NCI-H2171 (cell line): ENCODE data around the gene IST1.

Experiments
- DNase-seq: peaks from one replicate; lab custom pipeline; 2025; lab: John Stamatoyannopoulos, UW

The IST1 gene

DNA sequence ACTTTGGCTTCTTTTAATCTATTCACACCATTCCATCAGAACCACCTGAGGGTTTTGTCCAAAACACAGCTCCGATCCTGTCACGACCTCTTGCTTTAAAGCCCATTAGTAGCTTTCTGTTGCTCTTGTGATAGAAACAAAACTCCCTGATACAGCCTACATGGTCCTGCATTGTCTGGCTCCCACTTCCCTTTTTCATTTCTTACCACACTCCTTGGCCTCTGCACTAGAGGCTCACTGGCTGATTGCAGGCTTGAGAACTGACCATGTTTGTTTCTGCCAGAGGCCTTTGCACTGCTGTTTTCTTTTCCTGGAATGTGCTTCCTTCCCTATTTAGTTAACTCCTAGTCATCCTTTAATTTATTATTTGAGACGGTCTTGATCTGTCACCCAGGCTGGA lies 23.7 kb downstream of the IST1 start:
- no peak for DNase-seq

DNA sequence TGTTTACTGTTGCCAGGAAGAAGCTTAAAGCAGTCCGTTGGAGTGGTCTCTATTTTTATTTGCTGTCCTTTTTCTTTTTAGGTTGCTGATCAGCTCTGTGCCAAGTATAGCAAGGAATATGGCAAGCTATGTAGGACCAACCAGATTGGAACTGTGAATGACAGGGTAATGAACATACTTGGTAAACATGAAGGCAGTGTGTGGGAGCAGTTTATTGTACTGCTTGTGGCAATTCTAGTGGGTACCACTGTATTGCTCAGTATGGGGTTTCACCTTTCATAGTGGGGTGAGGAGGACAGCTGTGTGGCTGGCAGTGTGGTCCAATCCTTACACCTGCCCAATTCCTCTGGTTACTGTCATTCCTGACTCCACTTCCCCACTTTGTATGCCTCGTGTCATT lies 25.3 kb downstream of the IST1 start:
- DNase-seq = no peak

DNA sequence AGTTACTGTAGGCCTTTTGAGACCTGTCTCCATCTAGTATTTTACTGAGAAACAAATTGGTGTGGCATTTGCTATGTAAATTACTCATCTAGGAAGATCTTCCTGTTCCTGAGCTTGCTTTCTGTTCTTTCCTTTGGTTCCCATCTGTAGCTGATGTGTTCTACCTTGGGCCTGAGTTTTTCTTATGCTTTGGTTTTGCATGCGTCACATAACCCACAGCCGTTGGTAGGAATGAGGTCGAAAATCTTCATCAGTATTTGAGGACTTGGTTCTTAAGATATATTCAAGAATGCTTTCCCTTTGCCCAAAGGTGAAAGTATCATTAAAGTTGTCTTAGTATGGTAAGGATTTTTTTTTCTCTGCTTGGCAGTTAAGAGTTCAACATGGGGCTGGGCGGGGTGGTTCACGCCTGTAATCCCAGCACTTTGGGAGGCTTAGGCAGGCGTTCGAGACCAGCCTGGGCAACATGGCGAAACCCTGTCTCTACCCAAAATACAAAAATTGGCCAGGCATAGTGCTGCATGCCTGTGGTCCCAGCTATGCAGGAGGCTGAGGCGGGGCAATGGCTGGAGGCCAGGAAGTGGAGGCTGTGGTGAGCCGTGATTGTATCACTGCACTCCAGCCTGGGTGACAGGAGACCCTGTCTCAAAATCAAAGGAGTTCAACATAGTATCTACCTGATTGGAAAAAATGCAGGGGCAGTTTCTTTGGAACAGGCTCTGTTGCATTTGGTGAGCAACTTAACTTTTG lies 28.8 kb downstream of the IST1 start:
- no peak for DNase-seq

DNA sequence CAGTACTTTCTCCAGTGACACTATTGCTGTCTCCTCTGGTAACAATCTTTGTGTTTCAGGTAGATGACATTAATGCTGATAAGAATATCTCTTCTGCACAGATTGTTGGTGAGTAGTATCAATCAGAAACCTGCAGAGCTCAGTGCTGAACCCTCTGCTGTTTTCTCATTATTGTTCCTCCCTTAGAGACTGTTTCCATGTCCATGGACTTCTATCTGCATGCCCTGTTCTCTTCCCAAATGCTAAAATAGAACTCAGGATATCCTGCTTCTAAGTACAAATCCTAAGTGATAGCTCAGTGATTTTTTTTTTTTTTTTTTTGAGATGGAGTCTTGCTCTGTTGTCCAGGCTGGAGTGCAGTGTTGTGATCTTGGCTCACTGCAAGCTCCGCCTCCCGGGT lies 29.4 kb downstream of the IST1 start:
- DNase-seq = no peak

DNA sequence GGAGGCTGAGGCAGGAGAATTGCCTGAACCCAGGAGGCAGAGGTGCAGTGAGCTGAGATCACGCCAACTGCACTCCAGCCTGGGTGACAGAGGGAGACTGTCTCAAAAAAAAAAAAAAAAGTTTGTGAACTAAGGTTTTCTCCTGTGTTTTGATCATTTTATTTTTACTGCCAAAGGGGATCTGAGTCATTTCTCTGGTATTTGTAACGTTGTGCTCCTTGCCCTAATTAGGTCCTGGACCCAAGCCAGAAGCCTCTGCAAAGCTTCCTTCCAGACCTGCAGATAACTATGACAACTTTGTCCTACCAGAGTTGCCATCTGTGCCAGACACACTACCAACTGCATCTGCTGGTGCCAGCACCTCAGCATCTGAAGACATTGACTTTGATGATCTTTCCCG lies 32.1 kb downstream of the IST1 start:
- peak; percentile 42 for DNase-seq

DNA sequence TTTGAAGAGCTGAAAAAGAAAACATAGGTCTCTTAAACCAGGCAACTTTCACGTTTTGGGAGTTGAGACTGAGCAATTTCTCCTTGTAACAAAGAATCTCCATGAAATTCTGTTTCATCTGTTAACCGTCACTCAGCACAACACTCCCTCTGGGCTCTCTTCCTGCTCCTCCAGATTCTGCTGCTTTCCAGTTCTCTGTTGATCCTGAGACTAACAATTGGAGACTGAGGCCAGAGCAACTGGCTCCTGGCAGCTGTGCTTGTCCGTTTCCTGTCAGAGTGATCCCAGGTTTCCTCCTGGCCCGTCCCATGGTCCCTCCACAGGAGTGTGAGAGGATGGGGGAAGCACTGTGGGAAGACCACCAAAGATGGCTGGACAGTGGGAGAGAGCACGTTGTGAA lies 32.5 kb downstream of the IST1 start:
- no peak for DNase-seq

DNA sequence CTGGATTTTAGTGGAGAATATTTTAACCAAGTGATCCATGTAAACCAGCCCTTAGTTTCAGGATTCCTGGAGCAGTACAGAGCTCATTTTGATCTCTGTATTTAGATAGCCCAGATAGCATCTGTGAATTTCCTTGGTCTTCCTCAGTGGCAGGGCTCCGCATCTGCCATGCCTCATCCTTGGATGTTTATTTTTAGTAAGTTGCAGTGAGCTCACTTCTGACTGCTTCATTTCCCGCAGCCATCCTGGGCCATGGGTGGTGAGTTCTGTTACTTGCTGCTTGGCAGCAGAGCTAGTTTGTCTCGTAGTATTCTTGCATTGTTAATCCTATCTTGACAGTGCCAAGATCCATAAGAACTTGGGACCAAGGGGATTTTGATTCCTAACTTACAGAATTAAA lies 33.7 kb downstream of the IST1 start:
- DNase-seq = no peak

DNA sequence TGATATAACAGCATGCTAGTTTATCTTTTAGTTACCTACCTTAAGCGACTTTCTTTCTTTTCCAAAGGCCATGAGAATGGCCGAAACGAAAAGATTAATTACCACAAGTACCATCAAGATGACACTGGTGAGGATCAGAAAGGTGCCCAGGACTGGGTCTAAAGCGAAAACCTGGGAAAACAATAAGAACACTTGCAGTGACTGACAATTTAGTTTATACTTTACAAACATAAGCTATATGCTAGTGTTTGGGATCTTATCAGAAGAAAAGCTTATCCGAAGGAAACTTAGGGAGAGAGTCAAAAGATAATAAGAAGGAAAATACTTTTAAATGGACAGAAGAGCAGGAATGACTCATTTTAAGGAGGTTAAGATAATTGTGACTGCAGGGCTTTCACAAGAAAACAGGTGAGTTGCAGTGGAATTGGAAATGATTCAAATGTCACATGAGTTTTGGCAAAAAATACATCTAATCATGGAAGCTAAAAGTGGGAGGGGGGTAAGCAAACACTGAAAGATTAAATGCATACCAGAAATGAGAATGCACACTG lies 34.8 kb downstream of the IST1 start:
- DNase-seq = no peak

DNA sequence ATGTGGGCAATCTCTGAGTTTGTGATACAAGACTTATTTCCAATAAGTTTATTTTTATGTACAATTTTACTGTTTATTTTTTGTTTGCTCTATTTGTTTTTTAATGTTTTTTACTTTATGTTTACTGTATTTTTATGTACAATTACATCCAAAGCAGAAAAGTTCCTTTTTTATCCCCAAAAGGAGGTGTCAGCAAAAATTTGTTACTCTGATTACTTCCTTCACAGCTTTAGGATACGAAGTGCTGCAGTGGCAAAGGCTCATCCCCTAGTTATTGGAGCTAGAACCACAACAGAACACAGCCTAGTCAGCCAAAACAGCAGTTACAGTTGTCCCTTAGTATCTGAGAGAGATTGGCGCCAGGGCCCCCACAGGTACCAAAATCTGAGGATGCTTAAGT lies 35.7 kb downstream of the IST1 start:
- DNase-seq = no peak

DNA sequence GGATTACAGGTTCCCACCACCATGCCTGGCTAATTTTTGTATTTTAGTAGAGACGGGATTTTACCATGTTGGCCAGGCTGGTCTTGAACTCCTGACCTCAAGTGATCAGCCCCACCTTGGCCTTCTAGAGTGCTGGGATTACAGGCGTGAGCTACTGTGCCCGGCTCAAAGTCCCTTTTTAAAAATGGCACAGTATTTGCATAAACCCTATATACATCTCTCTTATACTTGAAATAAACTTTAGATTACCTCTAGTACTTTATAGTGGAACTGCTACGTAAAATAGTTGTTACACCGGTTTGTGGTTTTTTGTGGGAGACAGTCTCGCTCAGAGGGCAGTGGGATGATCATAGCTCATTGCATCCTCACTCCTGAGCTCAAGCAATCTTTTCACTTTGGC lies 36.3 kb downstream of the IST1 start:
- DNase-seq = no peak

DNA sequence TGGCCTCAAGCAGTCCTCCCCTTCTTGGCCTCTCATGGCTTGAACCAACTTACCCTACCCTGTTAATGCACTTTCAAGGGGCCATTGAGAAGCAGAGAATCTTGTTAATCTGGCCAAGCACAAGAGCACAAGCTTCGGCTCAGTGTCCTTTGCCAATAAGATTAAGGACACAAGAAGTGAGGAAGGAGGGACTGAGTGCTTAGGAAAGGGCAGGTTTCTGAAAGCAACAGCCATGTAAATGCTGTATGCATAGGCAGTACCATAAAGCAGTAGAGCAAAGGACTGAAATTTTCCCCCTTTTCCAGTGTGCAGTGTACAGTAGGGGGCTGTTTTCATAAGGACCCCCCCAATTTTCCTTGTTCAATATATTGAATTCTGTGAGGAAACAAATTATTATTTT lies 37.7 kb downstream of the IST1 start:
- no peak for DNase-seq

DNA sequence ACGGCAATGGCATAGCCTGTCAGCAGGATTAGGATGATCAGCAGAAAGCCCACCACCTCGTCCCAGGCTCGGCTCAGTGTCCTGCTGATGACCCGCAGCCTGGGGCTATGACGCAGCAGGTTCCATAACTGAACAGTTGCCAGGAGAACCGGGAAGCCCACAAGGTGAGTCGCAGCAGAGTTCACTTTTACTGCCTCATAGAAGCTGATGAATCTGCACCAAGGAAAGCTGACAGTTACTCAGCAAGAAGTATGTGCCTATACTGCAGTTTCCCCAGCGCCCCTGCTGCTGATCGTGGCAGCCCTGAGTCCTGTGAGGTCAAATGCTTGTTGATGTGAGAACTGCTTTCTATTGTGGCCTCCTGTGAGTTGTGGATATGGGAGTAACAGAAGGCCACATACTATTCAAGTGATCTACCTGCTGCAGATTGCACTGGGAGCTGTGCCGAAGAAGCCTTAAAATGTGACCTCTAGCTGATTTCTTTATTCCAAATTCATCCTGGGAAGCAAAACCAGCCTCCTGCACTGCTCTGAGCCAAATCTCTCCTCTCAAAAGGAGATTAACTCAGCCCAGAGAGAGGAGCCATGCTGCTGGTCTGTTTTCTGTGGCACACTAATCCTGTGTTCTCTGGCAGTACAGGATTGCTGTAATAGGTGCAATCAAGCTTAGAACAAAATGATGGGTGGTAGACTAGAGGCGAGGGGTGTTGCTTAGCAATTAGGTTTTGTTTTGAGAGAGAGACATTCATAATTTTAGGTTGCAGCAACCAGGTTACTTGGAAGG lies 38.8 kb downstream of the IST1 start:
- DNase-seq = no peak

DNA sequence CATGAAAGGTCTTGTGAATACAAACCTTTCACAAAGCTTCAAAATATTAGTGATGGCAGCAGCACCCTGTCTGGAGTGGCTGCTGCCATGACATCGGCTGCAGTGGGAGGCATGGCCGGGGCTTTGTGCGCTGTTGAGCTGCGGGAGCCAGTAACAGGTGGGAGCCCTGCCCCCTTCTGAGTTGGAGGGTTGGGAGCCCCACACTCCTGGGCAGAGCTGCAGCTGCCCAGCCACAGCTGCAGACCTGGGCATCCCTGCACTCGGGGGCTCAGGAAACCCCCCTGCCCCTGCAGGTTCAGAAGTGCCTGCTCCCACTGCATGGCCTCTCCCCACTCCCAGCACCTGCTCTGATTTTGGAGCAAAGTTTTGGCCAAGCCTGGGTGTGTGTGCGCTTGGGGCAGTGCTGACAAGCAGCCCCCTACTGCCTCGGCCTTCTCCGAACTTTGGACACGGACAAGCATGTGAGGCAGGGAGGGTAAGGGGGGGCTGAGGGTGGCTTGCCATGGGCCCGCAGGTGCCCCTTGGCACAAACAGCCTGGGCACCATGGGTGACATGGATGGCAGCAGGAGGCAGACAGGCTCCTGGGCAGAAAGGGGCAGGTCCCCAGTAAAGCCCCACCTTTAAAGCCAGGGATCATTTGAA lies 42.7 kb downstream of the IST1 start:
- no peak for DNase-seq

DNA sequence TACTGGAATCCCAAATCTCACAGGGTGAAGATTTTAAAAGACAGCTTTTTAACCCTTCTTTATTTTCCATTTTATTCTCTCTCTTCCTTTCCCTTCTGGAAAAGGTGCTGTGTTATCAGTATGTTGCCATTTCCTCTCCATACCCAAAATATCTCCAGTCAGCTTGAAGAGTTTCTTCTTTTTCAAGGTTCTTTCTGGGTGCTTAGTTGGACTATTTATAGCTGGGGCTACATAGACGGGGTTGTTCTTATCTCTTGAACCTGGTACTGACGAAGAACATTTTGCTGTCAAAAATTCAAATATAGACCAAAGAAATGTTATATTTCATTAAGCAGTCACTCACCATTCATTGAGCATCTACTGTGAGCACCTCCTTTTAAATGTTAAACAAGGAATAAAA lies 48.6 kb downstream of the IST1 start:
- no peak for DNase-seq

DNA sequence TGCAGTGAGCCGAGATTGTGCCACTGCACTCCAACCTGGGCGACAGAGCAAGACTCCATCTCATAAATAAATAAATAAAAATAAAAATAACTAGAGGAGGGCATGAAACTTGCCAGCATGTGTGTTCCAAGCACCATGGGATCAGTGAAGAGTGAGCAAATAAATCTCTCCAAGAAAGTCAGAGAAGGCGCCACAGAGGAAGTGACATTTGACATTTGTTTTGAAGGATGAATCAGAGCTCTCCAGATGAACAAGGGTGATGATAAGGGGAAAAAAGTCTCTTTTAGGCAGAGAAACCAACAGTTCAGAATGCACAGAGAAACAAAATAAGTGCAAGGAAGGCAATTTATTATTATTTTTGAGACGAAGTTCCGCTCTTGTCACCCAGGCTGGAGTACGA lies 50.3 kb downstream of the IST1 start:
- DNase-seq = no peak

DNA sequence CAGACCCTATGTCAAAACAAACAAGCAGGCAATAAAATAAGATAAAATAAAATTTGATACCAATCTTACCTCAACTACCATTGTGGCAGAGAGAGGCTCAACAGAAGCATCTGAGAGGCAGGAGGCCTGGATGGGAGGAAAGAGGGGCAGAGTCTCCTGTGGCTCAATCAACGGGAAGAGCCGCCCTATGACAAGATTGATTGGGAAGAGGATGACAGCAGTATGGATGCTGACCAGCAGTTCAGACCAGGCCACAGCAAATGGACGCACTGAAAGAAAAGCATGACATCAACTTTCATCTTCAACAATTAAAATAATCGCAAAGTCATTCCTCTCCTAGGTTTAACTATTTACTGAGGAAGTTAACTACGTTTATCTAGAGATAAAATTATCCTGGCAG lies 57.5 kb downstream of the IST1 start:
- no peak for DNase-seq

DNA sequence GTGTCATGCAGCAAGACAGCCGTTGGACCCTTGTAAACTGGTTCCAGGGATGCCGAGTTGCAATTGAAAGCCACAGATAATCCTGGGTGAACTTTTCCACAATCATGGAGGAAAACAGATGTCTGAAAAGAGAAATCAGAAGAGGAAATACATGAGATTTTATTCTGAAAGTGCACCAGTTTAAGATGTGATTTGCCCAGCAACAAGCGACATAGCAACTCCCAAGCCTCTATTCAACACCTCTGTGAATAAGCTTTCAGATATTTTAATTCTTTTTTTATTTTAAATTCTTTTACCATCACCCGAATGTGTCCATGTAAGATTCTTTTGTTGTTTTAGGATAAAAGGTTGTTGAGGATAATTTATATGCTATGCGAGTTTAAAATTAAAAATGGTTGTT lies 58.8 kb downstream of the IST1 start:
- DNase-seq = no peak

DNA sequence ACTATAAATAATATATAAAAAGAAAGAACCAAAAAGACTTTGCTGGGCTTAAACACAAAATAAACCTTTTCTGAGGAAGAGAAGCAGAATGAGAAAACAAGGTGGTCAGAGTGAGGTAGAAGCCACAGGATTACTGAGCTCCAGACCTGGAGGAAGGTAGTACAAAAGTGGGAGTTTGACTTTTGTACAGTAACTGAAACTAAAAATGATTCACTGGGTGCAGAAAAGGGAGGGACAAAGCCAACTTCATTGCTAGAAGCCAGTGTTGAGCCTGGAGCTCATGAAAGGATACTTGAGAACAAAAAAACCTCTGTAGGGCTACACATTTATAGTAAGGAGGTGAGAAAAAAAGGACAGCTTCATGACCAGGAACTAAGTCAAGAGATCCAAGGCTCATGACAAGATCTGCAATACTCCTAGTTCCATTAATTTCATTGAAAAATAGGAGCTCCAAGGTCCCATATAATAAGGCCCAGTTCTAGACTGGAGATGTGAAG lies 59.4 kb downstream of the IST1 start:
- no peak for DNase-seq

DNA sequence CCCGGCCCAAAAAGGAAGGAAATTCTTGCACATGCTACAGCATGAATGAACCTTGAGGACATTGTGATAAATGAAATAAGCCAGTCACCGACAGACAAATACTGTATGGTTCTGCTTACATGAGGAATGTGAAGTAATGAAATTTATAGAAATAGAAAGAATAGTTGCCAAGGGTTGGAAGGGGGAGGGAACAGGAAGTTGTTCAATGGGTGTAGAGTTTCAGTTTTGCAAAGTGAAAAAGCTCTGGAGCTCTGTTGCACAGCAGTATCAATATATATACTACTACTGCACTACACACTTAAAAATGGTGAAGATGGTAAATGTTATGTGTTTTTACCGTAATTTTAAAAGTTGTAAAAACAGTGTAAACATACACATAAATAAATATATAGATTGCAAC lies 61.2 kb downstream of the IST1 start:
- no peak for DNase-seq

DNA sequence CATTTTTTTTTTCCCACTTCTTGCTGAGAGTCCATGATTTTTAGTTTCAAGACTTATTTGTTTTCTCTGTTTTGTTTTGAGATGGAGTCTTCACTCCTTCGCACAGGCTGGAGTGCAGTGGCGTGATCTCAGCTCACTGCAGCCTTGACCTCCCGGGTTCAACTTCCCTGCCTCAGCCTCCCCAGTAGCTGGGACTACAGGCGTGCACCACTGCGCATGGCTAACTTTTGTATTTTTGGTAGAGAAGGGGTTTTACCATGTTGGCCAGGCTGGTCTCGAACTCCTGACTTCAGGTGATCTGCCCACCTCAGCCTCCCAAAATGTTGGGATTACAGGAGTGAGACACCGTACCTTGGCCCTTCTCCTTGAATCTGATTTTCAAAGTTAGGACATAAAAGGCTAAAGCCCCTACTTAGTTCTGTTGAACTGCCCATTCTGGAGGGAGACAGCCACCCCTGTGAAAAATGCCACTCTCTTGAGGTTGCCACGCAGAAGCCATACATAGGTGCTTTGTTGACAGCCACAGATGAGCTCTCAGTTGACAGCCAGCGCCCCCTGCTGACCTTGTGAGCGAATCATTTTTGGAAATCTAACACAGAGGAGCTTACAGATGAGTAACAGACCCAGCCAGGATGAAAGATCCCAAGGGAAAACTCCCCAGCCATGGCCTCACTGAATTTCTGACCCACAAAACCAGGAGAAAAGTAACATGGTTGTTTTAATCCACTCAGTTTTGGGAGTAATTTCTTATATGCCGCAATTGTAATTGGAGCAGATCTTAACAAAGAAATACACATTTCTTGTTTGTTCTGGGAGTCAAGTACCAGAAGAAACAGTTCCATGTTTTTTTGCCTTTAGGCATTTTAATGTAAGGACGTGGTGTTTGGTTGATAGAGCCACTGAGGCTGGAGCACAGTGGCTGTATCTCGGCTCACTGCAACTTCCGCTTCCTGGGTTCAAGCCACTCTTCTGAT lies 66.0 kb downstream of the IST1 start:
- peak; percentile 52 for DNase-seq

DNA sequence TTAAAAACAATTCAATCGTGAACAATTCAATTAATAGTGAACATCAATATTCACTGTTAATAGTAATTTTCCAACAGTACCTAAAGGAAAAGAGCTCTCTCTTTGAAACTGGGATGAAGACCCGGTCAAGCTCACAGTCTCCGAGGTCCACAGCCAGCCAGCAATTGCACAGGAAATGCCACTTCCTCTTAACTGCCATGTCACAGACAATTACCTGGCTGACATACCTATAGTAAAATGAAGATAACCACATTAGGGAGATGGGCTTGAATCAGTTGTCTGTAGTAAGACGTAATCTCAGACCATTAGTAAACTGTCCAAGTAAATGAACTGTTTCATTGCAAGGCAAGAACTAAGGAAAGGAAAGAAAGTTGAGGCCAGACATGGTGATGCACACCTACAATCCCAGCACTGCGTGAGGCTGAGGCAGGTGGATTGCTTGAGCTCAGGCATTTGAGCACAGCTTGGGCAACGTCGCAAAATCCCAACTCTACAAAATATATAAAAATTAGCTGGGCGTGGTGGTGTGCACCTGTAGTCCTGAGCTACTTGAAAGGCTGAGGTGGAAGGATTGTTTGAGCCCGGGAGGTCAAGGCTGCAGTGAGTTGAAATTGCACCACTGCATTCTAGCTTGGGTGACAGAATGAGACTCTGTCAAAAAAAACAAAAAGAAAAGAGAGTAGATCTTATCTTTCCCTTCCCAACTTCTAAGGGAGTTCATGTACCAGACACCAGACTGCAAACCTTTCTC lies 68.0 kb downstream of the IST1 start:
- DNase-seq = no peak
